ENCODE results near the gene DLG5. TPM values are rescaled to one million over a fixed set of nuclear protein-coding genes. Genes with fewer than 3 reads are reported as not detected.

The DLG5 gene
- total and polyA plus RNA-seq, 4 donors = 1.2 to 7.1 (median 4.6) TPM

DNA sequence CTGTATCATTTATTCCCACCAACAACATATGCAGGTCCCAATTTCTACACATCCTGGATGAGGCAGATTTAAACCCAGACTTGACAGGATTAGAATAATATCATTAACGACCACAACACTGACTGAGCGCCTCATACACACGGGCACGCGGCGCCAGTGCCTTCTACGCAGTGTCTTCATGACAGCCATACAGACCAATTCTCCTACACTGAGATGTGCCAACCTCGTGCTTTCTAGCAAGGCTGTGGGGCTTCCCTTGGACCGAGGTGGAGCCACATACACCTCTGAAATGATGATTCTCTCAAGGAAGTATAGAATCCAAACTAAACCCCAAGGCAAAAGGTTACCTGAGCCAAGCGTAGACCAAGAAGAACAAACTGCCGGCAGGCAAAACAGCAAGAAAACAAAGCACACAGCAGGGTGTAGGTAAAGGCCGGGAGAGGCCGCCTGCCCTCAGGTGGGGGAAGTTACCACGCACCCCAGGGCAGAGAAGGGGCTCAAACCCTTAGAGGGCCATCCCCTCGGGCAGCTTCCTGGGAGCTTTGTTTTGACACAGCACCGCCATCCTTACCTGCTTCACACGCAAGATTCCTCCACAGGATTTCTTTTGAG lies 75.8 kb downstream of the DLG5 start:
- Histone ChIP-seq H3K9me3 (ENCODE audit: control insufficient read depth in 4 of 4, low read length in 3 of 4) (no peaks in the 10 kb centered on the region), H3K9ac (ENCODE audit: low read depth in 1 of 2, low read length in 2 of 2) (no peak overlapping the region), H3K27me3 (ENCODE audit: control insufficient read depth in 4 of 4, insufficient read depth in 4 of 4, low read length in 3 of 4) (no peaks in the 10 kb centered on the region), H3K36me3 (ENCODE audit: control insufficient read depth in 4 of 4, insufficient read depth in 3 of 4, low read depth in 1 of 4, low read length in 3 of 4) (peaks cover 0 to 4% (median 1%) of the 10 kb centered on the region in 4 donors), H3K4me3 (ENCODE audit: low read depth in 1 of 3, low read length in 3 of 3) (no peak overlapping the region), H3K4me1 (ENCODE audit: control insufficient read depth in 4 of 4, insufficient read depth in 4 of 4, low read length in 3 of 4) (no peaks in the 10 kb centered on the region), H3K27ac (ENCODE audit: low read depth in 1 of 2, low read length in 2 of 2) (no peak overlapping the region)
- TF ChIP-seq, protein P1, sequence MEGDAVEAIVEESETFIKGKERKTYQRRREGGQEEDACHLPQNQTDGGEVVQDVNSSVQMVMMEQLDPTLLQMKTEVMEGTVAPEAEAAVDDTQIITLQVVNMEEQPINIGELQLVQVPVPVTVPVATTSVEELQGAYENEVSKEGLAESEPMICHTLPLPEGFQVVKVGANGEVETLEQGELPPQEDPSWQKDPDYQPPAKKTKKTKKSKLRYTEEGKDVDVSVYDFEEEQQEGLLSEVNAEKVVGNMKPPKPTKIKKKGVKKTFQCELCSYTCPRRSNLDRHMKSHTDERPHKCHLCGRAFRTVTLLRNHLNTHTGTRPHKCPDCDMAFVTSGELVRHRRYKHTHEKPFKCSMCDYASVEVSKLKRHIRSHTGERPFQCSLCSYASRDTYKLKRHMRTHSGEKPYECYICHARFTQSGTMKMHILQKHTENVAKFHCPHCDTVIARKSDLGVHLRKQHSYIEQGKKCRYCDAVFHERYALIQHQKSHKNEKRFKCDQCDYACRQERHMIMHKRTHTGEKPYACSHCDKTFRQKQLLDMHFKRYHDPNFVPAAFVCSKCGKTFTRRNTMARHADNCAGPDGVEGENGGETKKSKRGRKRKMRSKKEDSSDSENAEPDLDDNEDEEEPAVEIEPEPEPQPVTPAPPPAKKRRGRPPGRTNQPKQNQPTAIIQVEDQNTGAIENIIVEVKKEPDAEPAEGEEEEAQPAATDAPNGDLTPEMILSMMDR (IDR thresholded peaks at IDR 0.05; ENCODE audit: low read depth, low read length, missing input control) = no peak
- TF ChIP-seq, protein P2, sequence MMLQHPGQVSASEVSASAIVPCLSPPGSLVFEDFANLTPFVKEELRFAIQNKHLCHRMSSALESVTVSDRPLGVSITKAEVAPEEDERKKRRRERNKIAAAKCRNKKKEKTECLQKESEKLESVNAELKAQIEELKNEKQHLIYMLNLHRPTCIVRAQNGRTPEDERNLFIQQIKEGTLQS (IDR thresholded peaks at IDR 0.05) = no peak
- TF ChIP-seq, protein P3, sequence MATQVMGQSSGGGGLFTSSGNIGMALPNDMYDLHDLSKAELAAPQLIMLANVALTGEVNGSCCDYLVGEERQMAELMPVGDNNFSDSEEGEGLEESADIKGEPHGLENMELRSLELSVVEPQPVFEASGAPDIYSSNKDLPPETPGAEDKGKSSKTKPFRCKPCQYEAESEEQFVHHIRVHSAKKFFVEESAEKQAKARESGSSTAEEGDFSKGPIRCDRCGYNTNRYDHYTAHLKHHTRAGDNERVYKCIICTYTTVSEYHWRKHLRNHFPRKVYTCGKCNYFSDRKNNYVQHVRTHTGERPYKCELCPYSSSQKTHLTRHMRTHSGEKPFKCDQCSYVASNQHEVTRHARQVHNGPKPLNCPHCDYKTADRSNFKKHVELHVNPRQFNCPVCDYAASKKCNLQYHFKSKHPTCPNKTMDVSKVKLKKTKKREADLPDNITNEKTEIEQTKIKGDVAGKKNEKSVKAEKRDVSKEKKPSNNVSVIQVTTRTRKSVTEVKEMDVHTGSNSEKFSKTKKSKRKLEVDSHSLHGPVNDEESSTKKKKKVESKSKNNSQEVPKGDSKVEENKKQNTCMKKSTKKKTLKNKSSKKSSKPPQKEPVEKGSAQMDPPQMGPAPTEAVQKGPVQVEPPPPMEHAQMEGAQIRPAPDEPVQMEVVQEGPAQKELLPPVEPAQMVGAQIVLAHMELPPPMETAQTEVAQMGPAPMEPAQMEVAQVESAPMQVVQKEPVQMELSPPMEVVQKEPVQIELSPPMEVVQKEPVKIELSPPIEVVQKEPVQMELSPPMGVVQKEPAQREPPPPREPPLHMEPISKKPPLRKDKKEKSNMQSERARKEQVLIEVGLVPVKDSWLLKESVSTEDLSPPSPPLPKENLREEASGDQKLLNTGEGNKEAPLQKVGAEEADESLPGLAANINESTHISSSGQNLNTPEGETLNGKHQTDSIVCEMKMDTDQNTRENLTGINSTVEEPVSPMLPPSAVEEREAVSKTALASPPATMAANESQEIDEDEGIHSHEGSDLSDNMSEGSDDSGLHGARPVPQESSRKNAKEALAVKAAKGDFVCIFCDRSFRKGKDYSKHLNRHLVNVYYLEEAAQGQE (IDR thresholded peaks at IDR 0.05) = no peak
- TF ChIP-seq RXRA (IDR thresholded peaks at IDR 0.05) (no peak), FOXA2 (IDR thresholded peaks at IDR 0.05) (no peak), YY1 (IDR thresholded peaks at IDR 0.05) (no peak), FOXA1 (IDR thresholded peaks at IDR 0.05) (no peak), SP1 (IDR thresholded peaks at IDR 0.05) (no peak)
- TF ChIP-seq, protein P4, sequence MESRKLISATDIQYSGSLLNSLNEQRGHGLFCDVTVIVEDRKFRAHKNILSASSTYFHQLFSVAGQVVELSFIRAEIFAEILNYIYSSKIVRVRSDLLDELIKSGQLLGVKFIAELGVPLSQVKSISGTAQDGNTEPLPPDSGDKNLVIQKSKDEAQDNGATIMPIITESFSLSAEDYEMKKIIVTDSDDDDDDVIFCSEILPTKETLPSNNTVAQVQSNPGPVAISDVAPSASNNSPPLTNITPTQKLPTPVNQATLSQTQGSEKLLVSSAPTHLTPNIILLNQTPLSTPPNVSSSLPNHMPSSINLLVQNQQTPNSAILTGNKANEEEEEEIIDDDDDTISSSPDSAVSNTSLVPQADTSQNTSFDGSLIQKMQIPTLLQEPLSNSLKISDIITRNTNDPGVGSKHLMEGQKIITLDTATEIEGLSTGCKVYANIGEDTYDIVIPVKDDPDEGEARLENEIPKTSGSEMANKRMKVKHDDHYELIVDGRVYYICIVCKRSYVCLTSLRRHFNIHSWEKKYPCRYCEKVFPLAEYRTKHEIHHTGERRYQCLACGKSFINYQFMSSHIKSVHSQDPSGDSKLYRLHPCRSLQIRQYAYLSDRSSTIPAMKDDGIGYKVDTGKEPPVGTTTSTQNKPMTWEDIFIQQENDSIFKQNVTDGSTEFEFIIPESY (IDR thresholded peaks at IDR 0.05) = no peak
- WGBS = 95% methylated on average over 17 of the region's 17 CpGs
- DNase-seq (ENCODE audit: low spot score) = no peak

DNA sequence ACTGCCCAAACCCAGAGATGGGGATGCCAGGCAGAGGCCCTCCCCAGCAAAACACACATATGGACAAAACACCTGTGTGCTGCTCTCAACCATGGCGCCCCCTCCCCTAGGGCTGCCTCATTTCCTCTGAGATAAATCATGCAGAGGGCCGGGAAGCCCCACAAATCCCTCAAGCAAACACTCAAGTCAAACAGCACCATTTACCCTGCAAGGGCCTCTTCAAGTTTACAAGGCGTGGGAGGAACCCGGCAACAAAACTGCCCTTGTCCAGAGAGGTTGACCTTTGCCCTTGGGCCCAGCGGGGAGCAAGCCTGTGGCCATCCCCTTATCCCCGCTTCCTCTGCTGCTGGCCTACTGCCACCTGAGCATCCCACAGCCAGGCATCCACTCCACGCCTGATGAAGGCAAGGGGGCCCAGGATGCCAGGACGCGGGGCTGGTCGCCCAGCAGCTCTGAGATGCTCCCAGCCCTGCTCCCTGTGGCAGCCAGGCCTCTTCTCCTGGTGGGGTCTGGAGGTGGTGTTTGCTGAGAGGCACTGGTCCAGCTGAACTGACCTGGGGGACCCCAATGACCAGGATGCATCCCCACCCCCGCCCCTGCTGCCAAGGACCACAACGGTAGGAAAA lies 77.4 kb downstream of the DLG5 start:
- Histone ChIP-seq H3K4me1 (ENCODE audit: control insufficient read depth in 4 of 4, insufficient read depth in 4 of 4, low read length in 3 of 4) (peaks cover 0 to 6% (median 3%) of the 10 kb centered on the region in 4 donors), H3K9me3 (ENCODE audit: control insufficient read depth in 4 of 4, low read length in 3 of 4) (no peaks in the 10 kb centered on the region), H3K36me3 (ENCODE audit: control insufficient read depth in 4 of 4, insufficient read depth in 3 of 4, low read depth in 1 of 4, low read length in 3 of 4) (peaks cover 0 to 4% (median 1%) of the 10 kb centered on the region in 4 donors), H3K27me3 (ENCODE audit: control insufficient read depth in 4 of 4, insufficient read depth in 4 of 4, low read length in 3 of 4) (no peaks in the 10 kb centered on the region), H3K9ac (ENCODE audit: low read depth in 1 of 2, low read length in 2 of 2) (no peak overlapping the region), H3K27ac (ENCODE audit: low read depth in 1 of 2, low read length in 2 of 2) (no peak overlapping the region), H3K4me3 (ENCODE audit: low read depth in 1 of 3, low read length in 3 of 3) (no peak overlapping the region)
- 69% methylated on average over 12 of the region's 12 CpGs for WGBS
- no peak for DNase-seq (ENCODE audit: low spot score)
- TF ChIP-seq EGR1 (IDR thresholded peaks at IDR 0.05; ENCODE audit: low read depth in 2 of 2) = no peak
- TF ChIP-seq HNF4G (IDR thresholded peaks at IDR 0.05) = no peak
- no peak for TF ChIP-seq FOXA2 (IDR thresholded peaks at IDR 0.05)
- TF ChIP-seq NR2F2 (IDR thresholded peaks at IDR 0.05) = no peak
- TF ChIP-seq, protein P5, sequence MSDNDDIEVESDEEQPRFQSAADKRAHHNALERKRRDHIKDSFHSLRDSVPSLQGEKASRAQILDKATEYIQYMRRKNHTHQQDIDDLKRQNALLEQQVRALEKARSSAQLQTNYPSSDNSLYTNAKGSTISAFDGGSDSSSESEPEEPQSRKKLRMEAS (IDR thresholded peaks at IDR 0.05) = no peak
- TF ChIP-seq, protein P1 (IDR thresholded peaks at IDR 0.05; ENCODE audit: low read depth, low read length, missing input control) = no peak
- TF ChIP-seq JUND (IDR thresholded peaks at IDR 0.05) = no peak
- no peak for TF ChIP-seq GABPA (IDR thresholded peaks at IDR 0.05 in 1 of 2, conservative IDR thresholded peaks at IDR 0.05 in 1 of 2)
- TF ChIP-seq FOXA1 (IDR thresholded peaks at IDR 0.05) = no peak
- TF ChIP-seq, protein P2 (IDR thresholded peaks at IDR 0.05) = no peak
- TF ChIP-seq HNF4A (conservative IDR thresholded peaks at IDR 0.05) = no peak
- TF ChIP-seq, protein P3 (IDR thresholded peaks at IDR 0.05) = no peak
